ENCODE measurements around the gene MT3.

The MT3 gene

GRCh38 chr16:56631197-56631596 lies 41.9 kb downstream of the MT3 start:
- DNase-seq (ENCODE audit: low read depth, low spot score), result no peak

- no peak for DNase-seq (ENCODE audit: low read depth, low spot score)
Measured at GRCh38 chr16:56631832-56632155, 42.5 kb downstream of the MT3 start.

GRCh38 chr16:56632156-56632847 lies 43.0 kb downstream of the MT3 start, which contains the start of gene MT1M:
Gene MT1M (plus strand): TSS chr16:56632659. CDS start chr16:56632732, 73 bp downstream.
- no peak for DNase-seq (ENCODE audit: low read depth, low spot score)

GRCh38 chr16:56632848-56633365 lies 43.6 kb downstream of the MT3 start:
- DNase-seq (ENCODE audit: low read depth, low spot score), result no peak

GRCh38 chr16:56633535-56633934 lies 44.2 kb downstream of the MT3 start:
- no peak for DNase-seq (ENCODE audit: low read depth, low spot score)

GRCh38 chr16:56634715-56635440 lies 45.5 kb downstream of the MT3 start:
- no peak for DNase-seq (ENCODE audit: low read depth, low spot score)

DNA sequence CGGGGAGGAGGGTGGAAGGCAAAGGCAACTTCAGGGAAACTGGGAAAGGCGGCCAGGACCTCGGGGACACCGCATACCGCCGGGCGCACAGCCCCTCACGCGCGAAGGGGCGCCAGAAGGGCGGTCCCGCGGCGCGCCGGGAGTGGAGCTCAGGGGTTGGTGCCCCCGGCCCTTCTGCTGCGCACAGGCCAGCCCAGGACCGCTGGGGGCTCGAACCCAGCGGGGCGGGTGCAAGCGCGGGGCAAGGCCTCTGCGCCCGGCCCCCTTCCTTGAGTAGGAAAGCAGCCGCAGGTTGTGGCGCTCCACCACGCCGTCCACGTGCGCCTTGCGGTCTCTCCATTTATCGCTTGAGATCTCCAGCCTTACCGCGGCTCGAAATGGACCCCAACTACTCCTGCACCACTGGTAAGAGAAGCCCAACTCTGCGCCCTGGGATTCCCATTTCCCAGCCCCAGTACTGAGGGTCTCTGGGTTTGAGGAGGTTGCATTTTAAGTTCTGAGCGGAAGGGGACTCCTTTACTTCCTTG lies 46.2 kb downstream of the MT3 start:
- DNase-seq (ENCODE audit: low read depth, low spot score), result no peak

DNA sequence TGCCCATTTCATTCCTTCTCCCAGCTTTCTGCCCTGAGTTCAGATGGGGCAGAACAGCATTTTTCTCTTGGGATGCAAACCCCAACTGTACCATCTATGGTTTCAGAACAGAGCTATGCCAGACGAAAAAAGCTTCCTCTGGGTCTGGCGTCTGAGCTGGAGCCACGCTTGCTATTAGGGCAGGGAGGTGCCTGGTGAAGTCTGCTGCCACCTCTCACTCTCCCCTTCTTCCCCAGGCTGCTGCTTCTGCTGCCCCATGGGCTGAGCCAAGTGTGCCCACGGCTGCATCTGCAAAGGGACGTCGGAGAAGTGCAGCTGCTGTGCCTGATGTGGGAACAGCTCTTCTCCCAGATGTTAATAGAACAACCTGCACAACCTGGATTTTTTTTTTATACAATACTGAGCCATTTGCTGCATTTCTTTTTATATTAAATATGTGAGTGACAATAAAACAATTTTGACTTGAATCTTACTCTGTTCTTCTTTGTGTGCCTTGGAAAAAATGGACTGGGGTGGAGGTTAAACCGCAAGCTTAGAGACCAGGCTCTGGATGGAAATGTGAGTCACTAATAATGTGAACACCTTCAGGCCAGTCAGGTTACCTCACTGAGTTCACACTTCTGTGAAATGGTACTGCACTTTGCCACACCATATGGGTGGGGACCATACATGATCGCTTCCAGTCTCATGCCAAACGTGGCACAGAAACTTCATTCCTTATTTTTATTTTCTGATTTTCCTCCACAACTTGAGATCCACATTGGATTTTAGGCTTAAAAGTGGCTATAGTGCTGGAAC lies 47.5 kb downstream of the MT3 start:
- DNase-seq (ENCODE audit: low read depth, low spot score), result no peak

- DNase-seq (ENCODE audit: low read depth, low spot score), result no peak
Measured at GRCh38 chr16:56637814-56638750, 48.8 kb downstream of the MT3 start, which contains the start of gene MT1A. Gene MT1A (plus strand): TSS chr16:56638666. CDS start chr16:56638739, 73 bp downstream.

- DNase-seq (ENCODE audit: low read depth, low spot score), result no peak
Measured at GRCh38 chr16:56639045-56639444, 49.7 kb downstream of the MT3 start.

DNA sequence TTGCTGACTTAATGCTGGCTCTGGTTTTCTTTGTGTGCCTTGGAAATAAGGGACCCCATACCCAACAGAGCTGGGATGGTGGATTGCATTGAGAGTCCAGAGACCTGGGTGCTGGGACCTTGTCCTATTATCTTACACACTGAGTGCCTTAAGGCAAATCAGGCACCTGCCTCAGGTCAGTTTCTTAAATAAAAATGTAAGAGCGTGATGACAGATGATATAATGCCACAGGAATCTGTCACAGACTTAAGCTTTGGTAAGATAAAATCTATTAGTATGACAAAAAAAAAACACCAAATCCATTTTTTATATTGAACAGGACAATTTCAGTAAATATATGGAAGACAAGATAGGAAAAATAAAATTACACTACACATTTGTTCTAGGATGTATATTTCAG lies 50.7 kb downstream of the MT3 start:
- DNase-seq (ENCODE audit: low read depth, low spot score), result no peak

Measured in iPS DF 19.7 (cell line).